Prostate gland (tissue), 1 donor: ENCODE data around the gene IL17RD.

Source experiments
- POLR2A ChIP-seq: fragments of 450-650 bp; IDR thresholded peaks from one replicate; pipeline ENCODE4 v1.6.1; 2016; ENCODE audit warnings: antibody characterized with exemption, mild to moderate bottlenecking
- POLR2AphosphoS5 ChIP-seq: sonication (generic); formaldehyde crosslinking; IDR thresholded peaks from one replicate; pipeline ENCODE4 v1.6.1; 2017; ENCODE audit warnings: antibody characterized with exemption

DNA sequence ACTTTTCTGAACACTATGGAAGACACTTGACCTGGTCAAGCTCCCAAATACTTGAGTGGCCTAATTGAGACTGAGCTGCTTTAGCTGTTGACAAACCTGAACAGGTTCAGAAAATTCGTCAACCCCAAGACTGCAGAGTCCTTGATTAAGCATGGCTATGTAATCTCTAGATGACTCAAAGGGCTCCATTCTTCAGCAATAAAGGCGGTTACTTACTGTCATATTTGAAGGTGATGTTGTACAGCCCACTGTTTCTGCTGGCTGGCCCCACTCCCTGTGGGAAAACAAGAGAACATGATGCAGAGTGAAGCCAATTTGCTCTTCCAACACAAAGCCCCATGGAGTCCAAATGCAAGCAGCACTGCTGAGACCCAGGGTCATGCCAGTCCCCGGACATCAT is 45.1 kb downstream of the IL17RD start:
- TF ChIP-seq POLR2AphosphoS5 (no peak), POLR2A (no peak)
